Panc1 (cell line): Measurements from ENCODE around the gene HOXC4.

ENCODE experiments used
- CTCF ChIP-seq: fragments of 450-650 bp; IDR thresholded peaks from 2 replicates; pipeline ENCODE4 v1.5.1; 2017; ENCODE audit warnings: mild to moderate bottlenecking
- POLR2AphosphoS5 ChIP-seq: IDR thresholded peaks from 2 replicates; pipeline ENCODE4 v1.6.1; 2012; ENCODE audit warnings: mild to moderate bottlenecking, low read depth, low read length, moderate library complexity

GRCh38 chr12:54027442-54027786 lies 26.2 kb upstream of the HOXC4 start:
- TF ChIP-seq CTCF (no peak), POLR2AphosphoS5 (no peak)
